ENCODE data around the gene CWH43. TPM values are rescaled to one million over a fixed set of nuclear protein-coding genes. Genes with fewer than 3 reads are reported as not detected.
"Not testable (repeated sequence)": the region's sequence is repeated elsewhere in the genome, so short reads cannot be mapped to it uniquely, and the experiment has no call there.

Gene CWH43
- total RNA-seq, 1 donor from 2014 or later = 17.3 TPM

DNA sequence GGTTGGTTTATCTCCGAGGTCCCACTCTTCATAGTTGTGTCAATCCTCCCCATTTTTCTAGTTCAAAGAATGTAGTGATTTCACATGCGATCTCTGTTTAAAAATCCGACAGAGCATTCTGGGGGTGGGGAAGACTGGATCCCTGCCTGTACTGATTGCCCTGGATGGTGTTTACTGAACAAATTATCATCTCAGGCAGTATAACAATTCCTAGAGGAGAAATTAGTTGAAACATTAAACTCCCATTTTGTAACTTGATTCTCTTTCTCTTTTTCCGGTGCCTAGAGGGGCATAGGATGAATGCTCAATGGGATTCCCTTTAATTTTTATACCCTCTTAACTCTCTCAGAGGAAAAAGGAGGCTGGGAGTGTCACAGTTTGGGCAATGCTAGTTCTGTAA lies 10.0 kb upstream of the CWH43 start:
- no peak for DNase-seq (ENCODE audit: low spot score)

DNA sequence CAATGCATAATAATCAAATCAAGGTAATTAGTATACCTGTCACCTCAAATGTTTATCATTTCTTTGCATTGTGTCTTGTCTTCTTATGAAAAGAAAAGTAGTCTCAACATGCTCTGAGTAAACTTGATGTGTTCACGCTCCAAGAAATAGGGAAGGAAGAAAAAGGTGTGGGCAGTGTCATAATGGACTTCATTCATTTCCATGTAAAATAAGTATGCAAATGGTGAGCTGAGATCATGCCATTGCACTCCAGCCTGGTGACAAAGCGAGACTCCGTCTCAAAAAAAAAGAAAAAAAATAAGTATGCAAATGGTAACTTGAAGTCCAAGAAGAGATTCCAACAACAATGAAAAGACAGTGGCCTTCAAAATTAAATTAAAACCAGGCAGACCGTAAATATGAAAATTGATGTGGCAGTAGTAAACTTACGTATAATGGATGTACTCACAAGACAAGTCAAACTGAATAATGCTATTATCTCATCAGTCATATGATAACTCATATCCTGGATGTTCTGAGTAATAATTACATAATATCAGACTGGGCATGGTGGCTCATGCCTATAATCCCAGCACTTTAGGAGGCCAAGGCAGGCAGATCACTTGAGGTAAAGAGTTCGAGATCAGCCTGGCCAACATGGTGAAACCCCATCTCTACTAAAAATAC lies 6.0 kb upstream of the CWH43 start:
- DNase-seq (ENCODE audit: low spot score) = no peak

DNA sequence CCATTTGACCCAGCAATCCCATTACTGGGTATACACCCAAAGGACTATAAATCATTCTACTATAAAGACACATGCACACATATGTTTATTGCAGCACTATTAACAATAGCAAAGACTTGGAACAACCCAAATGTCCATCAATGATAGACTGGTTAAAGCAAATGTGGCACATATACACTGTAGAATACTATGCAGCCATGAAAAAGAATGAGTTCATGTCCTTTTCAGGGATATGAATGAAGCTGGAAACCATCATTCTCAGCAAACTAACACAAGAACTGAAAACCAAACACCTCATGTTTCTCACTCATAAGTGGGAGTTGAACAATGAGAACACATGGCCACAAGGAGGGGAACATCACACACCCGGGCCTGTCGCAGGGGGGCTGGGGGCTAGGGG lies 2.1 kb upstream of the CWH43 start:
- not testable (repeated sequence) for DNase-seq (ENCODE audit: low spot score)

DNA sequence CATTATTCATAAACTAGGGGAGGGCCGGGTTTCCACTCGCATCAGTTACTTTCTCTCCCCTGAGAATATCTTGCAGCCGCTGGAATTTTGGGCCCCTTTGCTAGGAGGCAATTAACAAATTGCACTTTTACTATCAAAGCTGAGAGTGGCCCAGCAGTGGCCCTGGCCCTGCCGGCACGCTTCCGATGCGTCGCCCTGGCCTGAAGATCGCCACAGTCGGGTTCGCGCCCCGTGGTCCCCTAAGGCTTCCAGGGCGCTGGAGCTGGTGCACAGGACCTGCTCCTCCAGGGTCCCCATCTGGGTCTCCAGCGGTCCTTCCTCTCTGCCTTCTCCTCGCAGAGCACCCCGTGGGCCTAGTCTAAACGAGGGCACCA lies 486 bp upstream of the CWH43 start:
- DNase-seq (ENCODE audit: low spot score) = no peak

DNA sequence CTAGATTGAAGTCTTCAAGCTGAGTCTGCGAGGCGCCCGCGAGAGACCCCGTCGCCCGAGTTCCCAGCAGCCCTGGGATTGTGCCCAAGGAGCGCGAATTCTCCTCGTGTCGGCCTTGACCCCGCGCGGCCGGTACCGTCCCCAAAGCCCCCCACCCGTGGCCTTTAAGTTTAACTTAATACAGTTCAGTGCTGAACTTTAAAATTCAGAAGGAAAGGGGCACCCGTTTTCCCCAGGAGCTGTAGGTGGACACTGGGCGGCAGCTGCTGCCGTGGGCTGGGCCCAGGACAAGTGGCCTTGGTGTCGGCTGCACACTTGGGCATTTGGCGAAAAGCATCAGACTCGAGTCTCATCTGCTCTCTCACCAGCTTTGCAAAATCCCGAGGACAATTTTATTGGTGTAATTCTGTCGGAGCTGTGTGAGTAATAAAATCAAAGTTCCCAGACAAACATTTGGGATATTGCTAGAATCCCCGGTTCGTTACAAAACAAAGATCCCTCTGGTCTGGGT lies 634 bp downstream of the CWH43 start:
- DNase-seq (ENCODE audit: low spot score) = no peak

DNA sequence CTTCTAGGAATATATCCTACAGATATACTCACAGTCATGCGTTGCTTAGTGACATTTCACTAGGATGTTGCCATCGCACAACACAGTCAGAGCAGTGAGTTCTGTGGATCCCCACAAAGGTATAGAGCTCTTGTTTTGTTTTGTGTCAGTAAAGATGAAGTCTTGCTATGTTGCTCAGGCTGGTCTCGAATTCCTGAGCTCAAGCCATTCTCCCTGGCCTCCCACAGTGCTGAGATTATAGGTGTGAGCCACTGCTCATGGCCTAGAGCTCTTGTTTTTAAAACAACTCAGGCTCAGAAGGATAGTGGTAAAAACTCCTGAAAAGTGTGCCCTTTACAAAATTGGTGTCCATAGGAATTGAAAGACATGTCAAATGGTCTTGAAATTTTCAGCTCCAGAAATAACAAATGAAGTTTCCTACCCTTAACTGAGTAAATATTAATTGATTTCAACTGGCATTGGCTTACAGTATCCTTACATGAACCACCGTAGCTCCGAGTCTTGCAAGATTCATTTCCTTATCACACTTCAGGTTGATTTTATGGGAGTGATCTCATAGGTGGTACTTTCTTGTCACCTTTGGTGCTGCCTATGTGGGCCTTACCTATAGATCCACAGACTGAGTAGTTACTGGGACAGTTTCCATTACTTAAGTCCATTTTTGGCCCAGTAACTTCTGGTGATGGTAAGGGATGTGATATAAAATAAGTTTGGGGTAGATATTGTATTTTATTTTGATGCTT lies 3.6 kb downstream of the CWH43 start:
- no peak for DNase-seq (ENCODE audit: low spot score)

DNA sequence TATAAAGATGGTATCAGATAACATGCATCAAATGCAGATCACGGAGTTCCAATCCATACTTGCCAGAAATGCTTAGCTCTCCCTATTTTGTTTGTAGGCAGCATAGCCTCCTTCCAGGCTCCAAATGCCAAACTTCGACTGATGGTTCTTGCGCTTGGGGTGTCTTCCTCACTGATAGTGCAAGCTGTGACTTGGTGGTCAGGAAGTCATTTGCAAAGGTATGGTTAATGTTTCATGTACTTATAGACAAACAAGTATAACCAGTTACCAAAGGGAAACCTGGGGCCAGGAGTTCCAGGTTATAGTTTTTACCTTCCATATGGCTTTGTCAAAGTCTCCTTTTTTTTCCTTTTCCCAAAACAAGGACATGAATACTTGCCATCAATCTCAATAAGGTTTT lies 5.3 kb downstream of the CWH43 start:
- no peak for DNase-seq (ENCODE audit: low spot score)

DNA sequence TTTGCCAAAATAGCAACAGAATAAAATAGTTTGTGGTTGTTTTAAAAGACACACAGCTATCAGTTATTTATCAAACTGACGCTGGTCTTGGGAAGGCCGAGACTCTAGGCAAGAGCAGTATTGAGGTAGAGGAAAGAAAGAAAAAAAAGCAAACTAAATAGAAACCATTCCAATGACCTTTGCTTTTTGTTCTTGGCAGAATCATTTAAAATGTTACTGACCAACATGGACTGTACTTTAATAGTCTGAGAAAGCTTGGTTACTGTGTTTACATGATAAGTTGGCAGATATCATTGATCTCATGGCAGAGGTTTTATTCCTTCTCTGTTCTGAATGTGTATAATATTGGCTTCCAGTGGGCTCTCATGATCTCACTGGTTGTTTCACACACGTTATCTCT lies 11.9 kb downstream of the CWH43 start:
- DNase-seq (ENCODE audit: low spot score) = no peak

DNA sequence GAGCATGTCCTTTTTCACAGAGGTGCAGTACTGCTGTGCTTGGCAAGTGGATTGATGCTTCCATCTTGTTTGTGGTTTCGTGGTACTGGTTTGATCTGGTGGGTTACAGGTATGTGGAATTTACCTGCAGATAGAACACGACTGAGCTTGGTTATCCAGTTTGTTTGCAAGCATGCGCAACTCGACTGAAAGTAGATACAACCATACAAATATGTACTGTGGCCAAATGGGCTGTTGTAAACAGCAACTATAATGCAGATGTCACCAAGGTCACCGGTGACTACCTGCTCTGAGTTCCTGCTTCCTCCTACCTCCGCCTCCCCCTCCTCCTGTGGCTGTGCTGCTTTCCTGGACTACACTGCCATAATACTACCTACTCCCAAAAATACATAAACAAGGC lies 12.4 kb downstream of the CWH43 start:
- no peak for DNase-seq (ENCODE audit: low spot score)

DNA sequence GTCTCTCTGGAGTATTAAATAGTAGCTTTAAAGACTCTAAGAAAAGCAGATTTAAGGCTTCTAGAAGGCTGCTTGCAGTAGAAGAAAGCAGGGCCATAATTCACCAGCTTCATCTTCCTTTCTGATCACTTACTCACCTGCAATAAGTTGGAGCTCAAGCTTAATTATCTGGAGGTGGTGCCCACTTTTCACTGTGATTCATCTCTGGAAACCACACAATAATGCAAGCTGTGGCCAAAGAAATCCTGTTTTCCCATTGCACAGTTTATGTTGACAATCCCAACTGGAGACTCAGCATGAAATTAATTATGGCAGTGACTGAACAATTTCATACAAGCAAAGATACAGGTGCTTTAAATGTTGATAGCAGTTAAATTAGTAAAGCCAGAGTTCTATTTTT lies 14.7 kb downstream of the CWH43 start:
- no peak for DNase-seq (ENCODE audit: low spot score)

DNA sequence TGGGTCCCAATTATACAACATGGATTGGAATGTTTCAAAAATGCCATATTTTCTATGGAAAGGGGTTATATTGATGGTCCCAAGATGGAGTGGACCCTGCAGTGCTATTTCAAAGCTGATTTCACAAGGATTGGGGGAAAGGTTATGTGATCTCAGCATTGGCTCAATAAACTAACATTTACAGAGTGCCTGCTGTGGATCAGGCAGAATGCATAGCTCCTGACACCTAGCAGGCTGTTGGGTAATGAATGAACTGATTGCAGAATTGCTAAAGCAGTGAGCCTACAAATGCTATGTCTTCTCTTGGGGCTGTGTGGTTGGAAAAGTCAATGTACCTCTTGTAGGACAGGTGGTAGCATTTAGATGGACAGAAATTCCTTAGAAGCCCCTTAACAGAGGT lies 16.9 kb downstream of the CWH43 start:
- DNase-seq (ENCODE audit: low spot score) = no peak

DNA sequence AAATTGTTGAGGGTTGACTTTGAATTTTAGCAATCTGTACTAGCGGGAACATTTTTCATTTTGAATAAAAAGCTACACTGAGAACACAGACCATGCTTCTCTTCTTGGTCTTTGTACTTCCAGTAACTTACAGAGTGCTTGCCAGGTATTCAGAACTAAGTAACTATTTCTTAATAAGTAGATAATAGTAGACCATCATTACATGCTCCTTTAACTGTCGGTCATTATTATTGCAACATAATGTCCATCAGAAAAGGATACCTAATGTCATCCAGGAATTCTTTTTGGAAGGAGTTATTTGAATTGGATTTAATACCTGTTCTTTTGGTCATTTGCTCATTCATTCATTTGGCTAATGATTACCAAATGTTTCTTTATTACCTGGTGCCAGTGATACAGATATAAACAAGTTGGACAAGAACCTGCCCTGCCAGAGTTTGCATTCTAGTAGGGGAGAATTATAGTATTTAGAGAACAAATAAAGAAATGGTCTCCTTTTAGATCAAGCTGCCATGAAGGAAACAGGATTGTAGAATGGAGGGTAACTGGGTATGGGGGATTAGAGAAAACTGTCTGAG lies 32.7 kb downstream of the CWH43 start:
- no peak for DNase-seq (ENCODE audit: low spot score)

DNA sequence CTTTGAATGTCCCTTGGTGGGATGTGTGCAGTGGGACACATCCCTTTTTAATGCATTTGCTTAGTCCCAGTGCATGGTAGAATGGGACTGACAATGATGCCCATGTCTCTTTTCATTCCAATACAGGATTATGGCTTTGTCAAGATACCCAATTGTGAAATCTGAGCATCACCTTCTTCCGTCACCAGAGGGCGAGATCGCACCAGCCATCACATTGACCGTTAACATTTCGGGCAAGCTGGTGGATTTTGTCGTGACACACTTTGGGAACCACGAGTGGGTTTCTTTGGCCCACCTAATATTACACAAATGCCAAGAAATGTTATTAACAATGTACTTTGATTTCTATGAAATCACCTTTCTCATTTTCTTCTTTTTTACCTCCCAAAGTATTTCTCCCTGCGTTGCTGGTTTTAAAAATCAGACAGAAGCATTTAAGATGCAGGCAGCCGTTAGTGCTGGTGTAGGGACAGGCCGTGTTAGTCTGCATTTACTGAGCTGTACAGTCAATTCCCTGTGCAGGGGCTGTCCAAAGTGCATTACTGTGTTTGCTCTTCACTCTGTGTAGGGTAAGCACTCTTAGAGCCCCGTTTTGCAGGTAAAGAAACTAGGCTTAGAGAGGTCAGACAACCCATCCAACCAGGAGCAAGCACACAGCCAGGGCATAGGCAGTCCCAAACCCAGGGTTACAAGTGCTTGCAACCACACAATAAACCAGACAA lies 46.5 kb downstream of the CWH43 start:
- DNase-seq (ENCODE audit: low spot score) = no peak

DNA sequence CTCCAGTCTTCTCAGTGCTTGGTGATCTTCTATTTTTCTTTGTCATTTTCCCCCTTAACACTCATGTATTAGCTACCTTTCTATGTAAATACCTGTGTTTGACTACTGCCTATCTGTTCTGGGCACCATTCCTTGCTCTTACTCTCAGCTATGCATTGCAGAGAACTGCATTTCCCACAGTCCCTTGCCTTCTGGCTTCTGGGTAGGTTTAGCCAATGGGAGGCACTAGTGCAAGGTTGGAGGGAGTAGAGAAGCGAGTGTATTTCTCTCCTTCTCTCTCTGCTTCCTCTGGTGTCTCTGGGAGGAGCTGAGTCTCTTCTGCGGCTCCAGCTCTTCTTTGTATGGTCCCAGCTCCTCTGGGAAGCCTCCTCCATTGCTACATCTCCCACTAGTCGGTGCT lies 50.5 kb downstream of the CWH43 start:
- no peak for DNase-seq (ENCODE audit: low spot score)

DNA sequence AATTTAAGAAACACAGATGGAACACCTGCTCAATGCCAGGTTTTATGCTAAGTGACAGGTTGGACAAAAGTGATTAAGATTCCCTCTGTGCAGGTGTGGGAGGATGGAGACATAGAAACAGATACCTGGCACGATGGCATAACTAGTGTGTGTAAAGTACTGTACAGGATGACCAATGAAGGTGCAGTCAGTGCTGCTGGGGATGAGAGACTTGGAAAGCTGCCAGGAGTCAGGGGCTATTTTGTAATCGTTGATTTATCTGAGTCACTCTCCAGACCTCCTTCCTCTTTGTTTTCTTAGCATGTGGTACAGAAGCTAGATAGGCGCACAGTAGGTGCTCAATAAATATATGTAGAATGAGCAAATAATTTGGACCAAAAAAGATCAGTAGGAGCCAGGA lies 58.2 kb downstream of the CWH43 start:
- DNase-seq (ENCODE audit: low spot score) = no peak

DNA sequence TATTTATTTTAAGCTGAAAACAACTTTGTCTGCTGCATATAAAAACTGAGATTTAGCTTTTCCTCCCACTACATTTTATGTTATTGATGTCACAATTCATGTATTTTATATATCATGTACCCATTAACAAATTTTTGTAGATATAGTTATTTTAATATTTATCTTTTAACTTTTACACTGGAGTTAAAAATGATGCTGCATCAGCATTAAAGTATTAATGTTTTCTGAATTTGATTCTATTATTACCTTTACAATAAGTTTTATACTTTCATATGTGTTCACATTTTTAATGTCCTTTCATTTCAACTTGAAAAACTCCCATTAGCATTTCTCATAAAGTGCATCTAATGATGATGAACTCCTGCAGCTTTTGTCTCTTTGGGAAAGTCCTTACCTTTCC lies 72.2 kb downstream of the CWH43 start:
- no peak for DNase-seq (ENCODE audit: low spot score)

DNA sequence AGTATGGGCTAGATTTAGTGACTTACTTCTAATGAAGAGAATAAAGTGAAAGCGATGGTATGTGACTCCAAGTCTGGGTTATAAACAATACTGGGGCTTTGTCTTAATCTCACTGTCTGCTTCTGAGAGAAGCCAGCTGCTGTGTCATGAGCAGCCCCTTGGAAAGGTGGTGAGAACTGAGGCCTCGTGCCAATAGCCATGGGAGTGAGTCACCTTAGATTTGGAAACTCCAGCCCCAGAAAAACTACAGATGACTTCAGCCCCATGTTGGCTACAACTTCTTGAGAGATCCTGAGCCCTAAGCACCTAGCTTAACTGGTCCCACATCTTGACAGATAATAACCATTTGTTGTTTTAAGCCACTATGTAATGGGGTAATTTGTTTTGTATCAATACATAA lies 77.6 kb downstream of the CWH43 start:
- DNase-seq (ENCODE audit: low spot score) = no peak

DNA sequence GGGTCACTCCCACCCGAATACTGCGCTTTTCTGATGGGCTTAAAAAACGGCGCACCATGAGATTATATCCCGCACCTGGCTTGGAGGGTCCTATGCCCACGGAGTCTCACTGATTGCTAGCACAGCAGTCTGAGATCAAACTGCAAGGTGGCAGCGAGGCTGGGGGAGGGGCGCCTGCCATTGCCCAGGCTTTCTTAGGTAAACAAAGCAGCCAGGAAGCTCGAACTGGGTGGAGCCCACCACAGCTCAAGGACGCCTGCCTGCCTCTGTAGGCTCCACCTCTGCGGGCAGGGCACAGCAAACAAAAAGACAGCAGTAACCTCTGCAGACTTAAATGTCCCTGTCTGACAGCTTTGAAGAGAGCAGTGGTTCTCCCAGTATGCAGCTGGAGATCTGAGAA lies 86.1 kb downstream of the CWH43 start:
- DNase-seq (ENCODE audit: low spot score) = not testable (repeated sequence)

DNA sequence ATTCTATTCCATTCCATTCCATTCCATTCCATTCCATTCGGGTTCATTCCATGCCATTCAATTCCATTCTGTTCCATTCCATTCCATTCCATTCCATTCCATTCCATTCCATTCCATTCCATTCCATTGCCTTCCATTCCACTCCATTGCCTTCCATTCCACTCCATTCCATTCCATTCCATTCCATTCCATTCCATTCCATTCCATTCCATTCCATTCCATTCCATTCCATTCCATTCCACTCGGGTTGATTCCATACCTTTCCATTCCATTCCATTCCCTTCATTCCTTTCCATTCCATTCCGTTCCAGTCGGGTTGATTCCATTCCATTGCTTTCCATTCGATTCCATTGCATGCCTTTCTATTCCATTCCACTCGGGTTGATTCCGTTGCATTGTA lies 105.8 kb downstream of the CWH43 start:
- DNase-seq (ENCODE audit: low spot score) = not testable (repeated sequence)

DNA sequence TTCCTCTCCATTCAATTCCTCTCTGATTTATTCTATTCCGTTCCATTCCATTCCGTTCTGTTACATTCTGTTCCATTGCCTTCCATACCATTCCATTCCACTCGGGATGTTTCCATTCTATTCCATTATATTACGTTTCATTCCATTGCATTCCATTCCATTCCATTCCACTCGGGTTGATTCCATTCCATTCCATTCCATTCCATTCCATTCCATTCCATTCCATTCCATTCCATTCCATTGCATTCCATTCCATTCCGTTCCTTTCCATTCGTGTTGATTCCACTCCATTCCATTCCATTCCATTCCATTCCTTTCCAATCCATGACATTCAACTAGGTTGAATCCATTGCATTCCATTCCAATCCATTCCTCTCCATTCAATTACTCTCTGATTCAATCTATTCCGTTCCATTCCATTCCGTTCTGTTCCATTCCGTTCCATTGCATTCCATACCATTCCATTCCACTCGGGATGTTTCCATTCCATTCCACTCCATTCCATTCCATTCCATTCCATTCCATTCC lies 106.6 kb downstream of the CWH43 start:
- not testable (repeated sequence) for DNase-seq (ENCODE audit: low spot score)

DNA sequence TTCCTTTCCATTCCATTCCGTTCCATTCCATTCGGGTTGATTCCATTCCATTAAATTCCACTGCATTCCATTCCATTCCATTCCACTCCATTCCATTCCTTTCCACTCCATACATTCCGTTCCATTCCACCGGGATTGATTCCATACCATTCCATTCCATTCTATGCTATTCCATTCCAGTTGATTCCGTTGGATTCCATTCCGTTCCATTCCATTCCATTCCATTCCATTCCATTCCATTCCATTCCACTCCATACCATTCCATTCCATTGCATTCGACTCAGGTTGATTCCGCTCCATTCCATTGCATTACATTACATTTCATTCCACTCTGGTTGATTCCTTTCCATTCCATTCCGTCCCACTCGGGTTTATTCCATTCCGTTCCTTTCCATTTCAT lies 110.1 kb downstream of the CWH43 start:
- not testable (repeated sequence) for DNase-seq (ENCODE audit: low spot score)

DNA sequence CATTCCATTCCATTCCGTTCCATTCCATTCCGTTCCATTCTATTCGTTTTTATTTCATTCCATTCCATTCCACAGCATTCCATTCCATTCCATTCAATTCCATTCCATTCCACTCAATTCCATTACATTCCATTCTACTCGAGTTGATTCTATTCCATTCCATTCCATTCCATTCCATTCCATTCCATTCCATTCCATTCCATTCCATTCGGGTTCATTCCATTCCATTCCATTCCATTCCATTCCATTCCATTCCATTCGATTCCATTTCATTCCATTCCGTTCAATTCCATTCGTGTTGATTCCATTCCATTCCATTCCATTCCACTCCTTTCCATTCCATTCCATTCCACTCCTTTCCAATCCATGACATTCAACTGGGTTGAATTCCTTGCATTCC lies 110.6 kb downstream of the CWH43 start:
- not testable (repeated sequence) for DNase-seq (ENCODE audit: low spot score)

Measured in ureter (tissue), 1 donor.